ENCODE data around the gene FBXL16.

FBXL16 gene

DNA sequence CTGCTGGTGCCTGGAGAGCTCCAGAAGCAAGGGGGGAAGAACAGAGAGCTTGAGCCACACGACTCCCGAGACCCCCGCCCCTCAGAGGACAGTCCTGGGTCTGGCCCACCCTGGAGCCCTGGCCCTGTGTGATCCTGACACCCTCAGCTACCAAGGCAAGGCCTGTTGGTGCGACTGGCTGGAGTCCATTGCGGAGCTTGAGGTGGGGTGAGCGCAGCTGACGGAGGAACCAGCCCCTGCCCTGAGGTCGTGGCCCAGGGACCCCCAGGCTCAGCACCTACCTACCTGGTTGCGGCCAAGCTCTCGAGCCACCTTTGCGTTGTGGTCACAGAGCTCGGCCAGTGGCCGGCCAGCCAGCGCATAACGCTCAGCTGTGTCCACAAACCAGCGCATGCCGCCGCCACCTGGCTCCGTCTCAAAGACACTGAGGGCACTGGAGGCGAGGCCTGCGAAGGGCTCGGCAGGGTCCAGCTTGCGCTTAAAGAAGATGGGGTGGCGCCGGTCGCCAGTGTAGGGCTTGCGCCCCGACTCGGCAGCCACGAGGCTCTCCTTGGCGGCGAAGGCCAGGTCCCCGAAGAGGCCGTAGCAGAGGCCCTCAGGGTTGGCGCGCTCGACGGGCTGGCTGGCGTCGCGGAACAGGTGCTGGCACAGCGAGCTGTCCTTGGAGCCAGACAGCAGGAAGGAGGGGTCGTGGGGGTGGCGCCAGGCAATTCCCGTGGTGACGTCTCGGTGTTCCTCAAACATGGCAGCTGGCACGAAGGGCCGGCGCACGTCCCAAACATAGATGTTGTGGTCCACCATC, 18.9 kb downstream of the FBXL16 start:
- no peak for DNase-seq

GRCh38 chr16:685967-686366, 19.6 kb downstream of the FBXL16 start:
- DNase-seq, result peak; percentile 30

DNA sequence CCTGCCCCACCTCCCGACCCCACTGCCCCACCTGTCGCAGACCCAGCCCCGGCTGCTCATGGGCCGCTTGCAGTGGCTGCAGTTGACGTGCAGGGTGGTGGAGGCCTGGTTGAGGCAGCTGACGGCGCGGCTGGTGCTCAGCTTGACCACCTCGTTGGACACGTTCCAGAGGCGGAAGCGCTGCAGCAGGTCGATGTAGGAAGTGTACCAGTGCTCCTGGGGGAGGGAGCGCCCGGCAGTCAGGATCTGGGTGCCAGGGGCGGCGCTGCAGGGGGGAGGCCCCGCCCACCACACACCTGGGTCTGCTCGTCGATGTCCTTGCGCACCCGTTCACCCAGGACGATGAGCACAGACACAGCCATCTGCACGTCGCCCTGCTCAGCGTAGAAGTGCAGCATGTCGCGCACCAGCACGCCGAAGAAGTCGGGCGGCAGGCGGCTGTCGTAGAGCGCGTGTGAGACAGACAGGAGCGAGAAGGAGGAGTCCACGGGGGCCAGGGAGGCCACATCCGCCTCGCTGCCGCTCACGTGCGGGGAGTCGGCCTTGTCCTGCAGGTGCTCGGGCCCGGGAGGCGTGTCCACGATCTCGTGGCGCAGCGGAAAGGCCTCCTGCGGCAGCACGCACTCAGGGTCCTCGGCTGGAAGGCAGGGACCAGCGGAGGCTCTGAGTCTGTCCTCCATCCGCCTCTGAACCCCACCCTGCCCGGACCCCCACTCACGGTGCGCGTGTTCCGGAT, 20.5 kb downstream of the FBXL16 start:
- no peak for DNase-seq

GRCh38 chr16:684071-684794, 21.4 kb downstream of the FBXL16 start, which contains the start of gene JMJD8:
Gene JMJD8 (minus strand): TSS chr16:684334. CDS start chr16:684319, 15 bp downstream.
- DNase-seq, result peak; percentile 94

- no peak for DNase-seq
Measured at GRCh38 chr16:683396-684070, 22.1 kb downstream of the FBXL16 start.

- no peak for DNase-seq
Measured at GRCh38 chr16:682493-683395, 22.9 kb downstream of the FBXL16 start.

- no peak for DNase-seq
Measured at GRCh38 chr16:681746-682427, 23.7 kb downstream of the FBXL16 start.

DNA sequence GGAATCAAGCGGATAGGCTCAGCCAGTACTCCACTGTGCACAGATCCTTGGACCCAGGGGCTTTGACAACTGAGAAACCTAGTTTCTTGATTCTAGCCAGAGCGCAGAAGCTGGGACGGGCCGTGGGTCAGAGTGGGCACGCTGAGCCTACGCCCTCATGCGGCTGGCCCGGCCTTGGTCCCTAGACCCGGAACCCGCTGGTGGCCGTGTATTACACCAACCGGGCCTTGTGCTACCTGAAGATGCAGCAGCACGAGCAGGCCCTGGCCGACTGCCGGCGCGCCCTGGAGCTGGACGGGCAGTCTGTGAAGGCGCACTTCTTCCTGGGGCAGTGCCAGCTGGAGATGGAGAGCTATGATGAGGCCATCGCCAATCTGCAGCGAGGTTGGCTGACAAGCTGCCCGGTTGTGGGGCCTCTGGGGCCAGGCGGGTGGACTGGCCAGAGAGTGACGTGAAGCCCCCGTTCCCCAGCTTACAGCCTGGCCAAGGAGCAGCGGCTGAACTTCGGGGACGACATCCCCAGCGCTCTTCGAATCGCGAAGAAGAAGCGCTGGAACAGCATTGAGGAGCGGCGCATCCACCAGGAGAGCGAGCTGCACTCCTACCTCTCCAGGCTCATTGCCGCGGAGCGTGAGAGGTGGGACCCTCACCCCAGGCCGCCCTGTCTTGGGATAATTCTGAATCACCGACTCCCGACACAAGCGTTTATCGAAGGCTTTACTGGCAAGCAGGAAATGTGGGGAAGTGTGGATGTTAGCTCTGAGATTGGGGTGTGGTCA, 24.4 kb downstream of the FBXL16 start:
- DNase-seq, result peak; percentile 20

DNA sequence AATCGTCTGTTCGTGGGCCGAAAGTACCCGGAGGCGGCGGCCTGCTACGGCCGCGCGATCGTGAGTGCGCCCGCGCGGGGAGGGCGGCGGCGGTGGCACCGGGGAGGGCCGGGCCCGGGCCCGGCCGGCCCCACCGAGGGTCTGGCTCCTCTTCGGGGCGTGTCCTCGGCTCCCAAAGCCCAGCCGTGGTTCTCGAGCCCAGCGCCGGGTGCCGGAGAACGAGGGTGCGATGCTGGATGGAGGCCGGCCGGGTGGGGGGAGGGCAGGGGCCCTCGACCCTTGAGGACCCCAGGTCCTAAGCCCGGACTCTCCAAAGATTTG, 25.0 kb downstream of the FBXL16 start:
- DNase-seq, result no peak

DNA sequence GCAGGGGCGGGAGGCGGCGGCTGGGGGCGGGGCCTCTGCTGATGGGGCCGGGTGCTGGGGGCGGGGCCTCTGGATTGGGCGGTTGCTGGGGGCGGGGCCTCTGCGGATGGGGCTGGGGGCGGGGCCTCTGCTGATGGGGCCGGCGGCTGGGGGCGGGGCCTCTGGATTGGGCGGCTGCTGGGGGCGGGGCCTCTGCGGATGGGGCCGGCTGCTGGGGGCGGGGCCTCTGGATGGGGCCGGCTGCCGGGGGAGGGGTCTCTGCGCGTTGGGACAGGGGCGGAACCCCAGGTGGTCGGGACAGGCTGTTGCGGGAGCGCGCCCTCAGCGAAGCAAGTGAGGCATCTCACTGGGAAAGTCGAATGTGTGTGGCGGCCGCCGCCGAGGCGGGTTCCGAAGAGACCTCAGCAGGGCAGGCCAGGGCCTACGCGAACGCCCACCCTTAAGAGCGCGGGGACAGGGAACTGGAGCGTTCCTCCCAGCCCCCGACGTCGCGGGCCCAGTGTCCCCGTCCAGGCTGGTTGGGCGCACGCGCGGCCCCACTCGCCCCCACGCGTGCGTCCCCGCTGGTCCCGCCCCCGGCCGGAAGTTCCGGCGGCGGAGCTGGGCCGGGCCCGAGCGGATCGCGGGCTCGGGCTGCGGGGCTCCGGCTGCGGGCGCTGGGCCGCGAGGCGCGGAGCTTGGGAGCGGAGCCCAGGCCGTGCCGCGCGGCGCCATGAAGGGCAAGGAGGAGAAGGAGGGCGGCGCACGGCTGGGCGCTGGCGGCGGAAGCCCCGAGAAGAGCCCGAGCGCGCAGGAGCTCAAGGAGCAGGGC, 25.6 kb downstream of the FBXL16 start, which contains the start of gene STUB1:
Gene STUB1, plus strand, starts transcription at position 597 of the 811 bp plus-strand sequence. Its CDS starts 116 bp downstream, at position 713.
- peak; percentile 85 for DNase-seq

GRCh38 chr16:678858-679813, 26.5 kb downstream of the FBXL16 start:
- peak; percentile 61 for DNase-seq

GRCh38 chr16:678209-678857, 27.3 kb downstream of the FBXL16 start:
- DNase-seq, result no peak

DNA sequence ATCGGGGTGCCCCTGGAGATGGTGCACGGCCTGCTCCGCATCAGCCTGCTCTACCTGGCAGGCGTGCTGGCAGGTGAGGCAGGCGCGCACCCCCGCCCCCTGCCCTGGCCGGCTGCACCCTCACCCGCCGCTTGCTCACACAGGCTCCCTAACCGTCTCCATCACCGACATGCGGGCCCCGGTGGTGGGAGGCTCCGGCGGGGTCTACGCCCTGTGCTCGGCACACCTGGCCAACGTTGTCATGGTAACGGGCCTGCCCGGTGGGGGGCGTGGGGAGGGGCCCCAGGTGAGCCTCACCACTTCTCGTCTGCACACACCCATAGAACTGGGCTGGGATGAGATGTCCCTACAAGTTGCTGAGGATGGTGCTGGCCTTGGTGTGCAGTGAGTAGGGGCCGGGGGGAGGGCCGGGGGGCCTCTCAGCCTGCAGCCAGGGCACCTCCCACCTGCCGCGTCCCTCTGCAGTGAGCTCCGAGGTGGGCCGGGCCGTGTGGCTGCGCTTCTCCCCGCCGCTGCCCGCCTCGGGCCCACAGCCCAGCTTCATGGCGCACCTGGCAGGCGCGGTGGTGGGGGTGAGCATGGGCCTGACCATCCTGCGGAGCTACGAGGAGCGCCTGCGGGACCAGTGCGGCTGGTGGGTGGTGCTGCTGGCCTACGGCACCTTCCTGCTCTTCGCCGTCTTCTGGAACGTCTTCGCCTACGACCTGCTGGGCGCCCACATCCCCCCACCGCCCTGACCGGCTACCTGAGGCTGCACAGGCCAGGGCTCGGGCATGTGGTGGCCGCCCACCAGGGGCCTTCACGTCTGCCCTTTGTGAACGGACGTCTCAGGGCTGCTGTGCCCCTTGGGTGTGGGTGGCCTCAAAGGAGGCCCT, 28.0 kb downstream of the FBXL16 start:
- no peak for DNase-seq

- no peak for DNase-seq
Measured at GRCh38 chr16:676913-677312, 28.7 kb downstream of the FBXL16 start.

DNA sequence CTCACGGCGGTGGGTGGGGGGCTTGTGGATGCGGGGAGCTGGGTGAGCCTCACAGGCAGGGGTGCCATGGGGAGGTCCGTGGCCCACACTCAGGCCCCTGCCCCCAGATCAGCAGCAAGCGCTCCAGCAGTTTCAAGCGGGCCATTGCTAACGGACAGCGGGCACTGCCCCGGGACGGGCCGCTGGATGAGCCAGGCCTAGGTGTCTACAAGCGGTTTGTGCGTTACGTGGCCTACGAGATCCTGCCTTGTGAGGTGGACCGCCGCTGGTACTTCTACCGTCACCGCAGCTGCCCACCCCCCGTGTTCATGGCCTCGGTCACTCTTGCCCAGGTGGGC, 29.1 kb downstream of the FBXL16 start:
- DNase-seq, result no peak

DNA sequence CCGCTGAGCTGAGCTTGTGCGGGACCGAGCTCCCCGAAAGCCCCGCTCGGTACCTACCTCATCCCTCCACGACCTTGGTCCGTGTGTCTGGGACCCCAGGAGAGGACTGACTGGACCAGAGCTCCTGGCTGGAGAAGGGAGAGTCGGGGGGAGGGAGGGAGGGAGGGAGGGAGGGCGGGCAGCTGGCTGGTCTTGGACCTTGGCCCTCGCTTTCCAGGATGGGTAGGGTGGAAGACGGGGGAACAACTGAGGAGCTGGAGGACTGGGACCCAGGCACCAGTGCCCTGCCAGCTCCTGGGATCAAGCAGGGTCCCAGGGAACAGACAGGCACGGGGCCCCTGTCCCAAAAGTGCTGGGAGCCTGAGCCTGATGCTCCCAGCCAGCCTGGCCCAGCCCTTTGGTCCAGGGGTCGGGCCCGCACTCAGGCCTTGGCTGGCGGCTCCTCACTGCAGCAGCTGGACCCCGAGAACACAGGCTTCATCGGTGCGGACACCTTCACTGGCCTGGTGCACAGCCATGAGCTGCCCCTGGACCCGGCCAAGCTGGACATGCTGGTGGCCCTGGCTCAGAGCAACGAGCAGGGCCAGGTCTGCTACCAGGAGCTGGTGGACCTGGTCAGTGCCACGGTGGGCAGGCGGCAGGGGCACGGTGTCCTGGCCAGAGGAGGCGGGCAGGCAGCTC, 29.6 kb downstream of the FBXL16 start:
- no peak for DNase-seq

Data from fibroblast of upper back skin (primary cell).